ENCODE data around the gene ALLC. TPM values are rescaled to one million over a fixed set of nuclear protein-coding genes. Genes with fewer than 3 reads are reported as not detected.

Gene ALLC
- total RNA-seq, 4 donors from 2014 or later: not detected

DNA sequence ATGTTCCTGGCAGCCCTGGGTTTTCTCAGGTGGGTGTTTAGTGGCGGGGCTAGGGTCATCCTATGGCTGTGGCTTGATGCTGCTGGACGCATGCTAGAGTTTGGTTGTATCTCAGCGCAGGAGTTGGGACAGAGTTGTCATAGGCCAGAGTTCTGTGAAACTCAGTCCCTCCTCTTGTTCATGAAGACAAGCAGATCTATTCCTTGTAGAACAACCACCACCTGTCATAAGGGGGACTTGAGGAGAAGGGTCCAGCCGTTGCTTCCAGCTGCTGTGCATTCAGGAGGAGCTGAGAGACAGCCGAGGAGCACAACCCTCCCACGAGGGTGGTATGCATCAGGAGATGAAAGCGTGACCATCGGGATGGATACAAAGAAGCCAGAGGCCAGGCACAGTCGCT lies 71.8 kb downstream of the ALLC start:
- H3K4me1 ChIP-seq: no peaks in the 10 kb centered on the region
- no peaks in the 10 kb centered on the region for H3K27me3 ChIP-seq
- H3K27ac ChIP-seq: no peak overlapping the region
- TF ChIP-seq, protein P1, sequence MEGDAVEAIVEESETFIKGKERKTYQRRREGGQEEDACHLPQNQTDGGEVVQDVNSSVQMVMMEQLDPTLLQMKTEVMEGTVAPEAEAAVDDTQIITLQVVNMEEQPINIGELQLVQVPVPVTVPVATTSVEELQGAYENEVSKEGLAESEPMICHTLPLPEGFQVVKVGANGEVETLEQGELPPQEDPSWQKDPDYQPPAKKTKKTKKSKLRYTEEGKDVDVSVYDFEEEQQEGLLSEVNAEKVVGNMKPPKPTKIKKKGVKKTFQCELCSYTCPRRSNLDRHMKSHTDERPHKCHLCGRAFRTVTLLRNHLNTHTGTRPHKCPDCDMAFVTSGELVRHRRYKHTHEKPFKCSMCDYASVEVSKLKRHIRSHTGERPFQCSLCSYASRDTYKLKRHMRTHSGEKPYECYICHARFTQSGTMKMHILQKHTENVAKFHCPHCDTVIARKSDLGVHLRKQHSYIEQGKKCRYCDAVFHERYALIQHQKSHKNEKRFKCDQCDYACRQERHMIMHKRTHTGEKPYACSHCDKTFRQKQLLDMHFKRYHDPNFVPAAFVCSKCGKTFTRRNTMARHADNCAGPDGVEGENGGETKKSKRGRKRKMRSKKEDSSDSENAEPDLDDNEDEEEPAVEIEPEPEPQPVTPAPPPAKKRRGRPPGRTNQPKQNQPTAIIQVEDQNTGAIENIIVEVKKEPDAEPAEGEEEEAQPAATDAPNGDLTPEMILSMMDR (IDR thresholded peaks at IDR 0.05 in 4 of 5, conservative IDR thresholded peaks at IDR 0.05 in 1 of 5): no peak
- no peak for TF ChIP-seq POLR2A (IDR thresholded peaks at IDR 0.05)
- ATAC-seq (no peak), DNase-seq (no peak)
- no peaks in the 10 kb centered on the region for H3K36me3 ChIP-seq
- H3K9me3 ChIP-seq: no peaks in the 10 kb centered on the region
- in situ Hi-C loops (cut with MboI; ENCODE audit: low sequenced_read_pairs in 4 of 4) (no loop called here), intact Hi-C loops (cut with DNase I; ENCODE audit: low total_unique reads) (loop anchor here (2.0 kb wide), 1 partner anchor 51 kb away; no protein-coding TSS in a partner anchor)
- no peak overlapping the region for H3K4me3 ChIP-seq

DNA sequence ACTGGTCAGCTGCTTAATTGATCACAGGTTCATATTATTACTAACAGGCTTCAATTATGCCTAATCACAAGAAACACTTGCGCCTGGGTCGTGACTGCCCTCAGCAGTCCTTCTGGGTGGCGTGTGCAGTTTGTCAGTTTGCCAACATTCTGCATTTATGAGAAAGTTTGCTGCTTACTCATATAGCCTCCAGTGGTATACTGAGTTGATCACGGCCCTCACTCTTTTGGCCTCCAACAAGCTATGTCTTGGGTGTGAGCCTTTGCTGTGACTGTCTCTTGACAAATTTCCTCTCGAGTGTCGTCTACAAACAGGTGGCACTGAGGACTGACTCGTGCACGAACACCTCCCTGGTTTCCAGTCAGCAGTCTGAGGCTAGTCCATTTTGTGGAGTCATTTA lies 72.6 kb downstream of the ALLC start:
- intact Hi-C loops (cut with DNase I; ENCODE audit: low total_unique reads) (no loop called here), in situ Hi-C loops (cut with MboI; ENCODE audit: low sequenced_read_pairs in 4 of 4) (no loop called here)
- no peak for ATAC-seq

GRCh38 chr2:3731829-3732228 lies 73.8 kb downstream of the ALLC start:
- Histone ChIP-seq H3K4me1 (no peaks in the 10 kb centered on the region), H3K9me3 (no peaks in the 10 kb centered on the region), H3K27ac (no peak overlapping the region), H3K36me3 (no peaks in the 10 kb centered on the region), H3K27me3 (no peaks in the 10 kb centered on the region), H3K4me3 (no peak overlapping the region)
- TF ChIP-seq, protein P1 (IDR thresholded peaks at IDR 0.05 in 4 of 5, conservative IDR thresholded peaks at IDR 0.05 in 1 of 5): no peak
- no peak for TF ChIP-seq POLR2A (IDR thresholded peaks at IDR 0.05)
- no peak for DNase-seq
- in situ Hi-C loops (cut with MboI; ENCODE audit: low sequenced_read_pairs in 4 of 4) (no loop called here), intact Hi-C loops (cut with DNase I; ENCODE audit: low total_unique reads) (no loop called here)
- ATAC-seq: no peak

More for the DNA sequence above, 72.6 kb downstream of the ALLC start:
- DNase-seq: no peak
- Histone ChIP-seq H3K9me3 (no peaks in the 10 kb centered on the region), H3K4me3 (no peak overlapping the region), H3K36me3 (no peaks in the 10 kb centered on the region), H3K27me3 (no peaks in the 10 kb centered on the region), H3K4me1 (no peaks in the 10 kb centered on the region), H3K27ac (no peak overlapping the region)
- no peak for TF ChIP-seq POLR2A (IDR thresholded peaks at IDR 0.05)
- TF ChIP-seq, protein P1 (IDR thresholded peaks at IDR 0.05 in 4 of 5, conservative IDR thresholded peaks at IDR 0.05 in 1 of 5): no peak

GRCh38 chr2:3736112-3736511 lies 78.1 kb downstream of the ALLC start:
- ATAC-seq: no peak
- H3K4me1 ChIP-seq: no peaks in the 10 kb centered on the region
- no peak overlapping the region for H3K4me3 ChIP-seq
- intact Hi-C loops (cut with DNase I; ENCODE audit: low total_unique reads): no loop called here
- H3K9me3 ChIP-seq: no peaks in the 10 kb centered on the region
- H3K27ac ChIP-seq: no peak overlapping the region
- H3K27me3 ChIP-seq: no peaks in the 10 kb centered on the region
- TF ChIP-seq, protein P1 (IDR thresholded peaks at IDR 0.05 in 4 of 5, conservative IDR thresholded peaks at IDR 0.05 in 1 of 5): no peak
- no peak for TF ChIP-seq POLR2A (IDR thresholded peaks at IDR 0.05)
- in situ Hi-C loops (cut with MboI; ENCODE audit: low sequenced_read_pairs in 4 of 4): no loop called here
- no peaks in the 10 kb centered on the region for H3K36me3 ChIP-seq
- DNase-seq: no peak

- Histone ChIP-seq H3K36me3 (no peaks in the 10 kb centered on the region), H3K4me3 (no peak overlapping the region), H3K4me1 (no peaks in the 10 kb centered on the region), H3K9me3 (no peaks in the 10 kb centered on the region), H3K27ac (no peak overlapping the region), H3K27me3 (no peaks in the 10 kb centered on the region)
- in situ Hi-C loops (cut with MboI; ENCODE audit: low sequenced_read_pairs in 4 of 4) (no loop called here), intact Hi-C loops (cut with DNase I; ENCODE audit: low total_unique reads) (no loop called here)
- ATAC-seq: no peak
- no peak for TF ChIP-seq POLR2A (IDR thresholded peaks at IDR 0.05)
- TF ChIP-seq, protein P1 (IDR thresholded peaks at IDR 0.05 in 4 of 5, conservative IDR thresholded peaks at IDR 0.05 in 1 of 5): no peak
- DNase-seq: no peak
These were observed 79.1 kb downstream of the ALLC start for GRCh38 chr2:3737128-3737527.

Data from gastrocnemius medialis (tissue), 4 donors.